GM12878 (cell line): ENCODE results near the gene ITFG1. TPM values are rescaled to one million over a fixed set of nuclear protein-coding genes. Genes with fewer than 3 reads are reported as not detected.

Source experiments
- ATAC-seq: fragments of 200-7000 bp; cut with Tn5 transposase; 3 replicates; pipeline ENCODE4 v1.9.1; 2020; ENCODE audit warnings: mild to moderate bottlenecking, moderate library complexity
- BruUV-seq: library from RNA; stranded (reverse); fragments of 400-500 nt; replicated peaks from 2 replicates; lab custom pipeline; 2021; lab: Mats Ljungman, UMichigan
- CTCF ChIA-PET: fragments of 300-600 bp; sonication (Branson Sonifier 250); formaldehyde crosslinking; extraction: SDS; loops from one replicate; lab custom pipeline; 2021; ENCODE audit warnings: inconsistent platforms; lab: Yijun Ruan, JAX
- POLR2A ChIA-PET: fragments of 350-600 bp; formaldehyde crosslinking; extraction: SDS; loops from one replicate; lab custom pipeline; 2021; ENCODE audit warnings: inconsistent platforms; lab: Charles Lee
- RAD21 ChIA-PET: fragments of 300-600 bp; sonication (Branson Sonifier 250); formaldehyde crosslinking; loops from one replicate; lab custom pipeline; 2023; ENCODE audit warnings: antibody characterized with exemption; ENCODE audit not compliant: unreplicated experiment; lab: Charles Lee
- SMC1A ChIA-PET: fragments of 300-600 bp; sonication (Branson Sonifier 250); formaldehyde crosslinking; loops from one replicate; lab custom pipeline; 2023; ENCODE audit not compliant: unreplicated experiment, uncharacterized antibody; lab: Charles Lee
- DNase-seq: peaks from one replicate; pipeline ENCODE4 v3.0.0-alpha.2; 2011; ENCODE audit warnings: low read depth, low spot score
- FAIRE-seq: peaks from 3 replicates; lab custom pipeline; 2011; peaks lifted over from hg19 to GRCh38; lab: Jason Lieb, UNC
- H2AFZ ChIP-seq: 2 replicates; pipeline ENCODE4 v1.6.0; 2011; ENCODE audit warnings: low read depth, low read length, control low read depth; ENCODE audit not compliant: control insufficient read depth
- H3K27ac ChIP-seq: 2 replicates; pipeline ENCODE4 v1.5.1; 2011; ENCODE audit warnings: control low read depth; ENCODE audit not compliant: control insufficient read depth, insufficient read depth
- H3K27me3 ChIP-seq, 2 experiments: replicated peaks in 1 of 2; 2 replicates each; pipeline versions ENCODE4 v1.6.0 to v1.6.1; 2011; ENCODE audit warnings: low read length in 1 of 2; ENCODE audit not compliant: control insufficient read depth in 2 of 2, insufficient read depth in 2 of 2
- H3K36me3 ChIP-seq, 2 experiments: 2 replicates each; pipeline ENCODE4 v1.5.1; 2011; ENCODE audit warnings: low read length in 1 of 2; ENCODE audit not compliant: control insufficient read depth in 2 of 2, insufficient read depth in 2 of 2
- H3K4me1 ChIP-seq: 2 replicates; pipeline ENCODE4 v1.6.1; 2011; ENCODE audit warnings: mild to moderate bottlenecking, low read length, moderate library complexity, mixed read lengths; ENCODE audit not compliant: control insufficient read depth, insufficient read depth
- H3K4me2 ChIP-seq: 2 replicates; pipeline ENCODE4 v1.6.0; 2011; ENCODE audit warnings: control low read depth; ENCODE audit not compliant: control insufficient read depth, insufficient read depth
- H3K4me3 ChIP-seq: fragments of 200-600 bp; sonication (generic); 2 replicates; pipeline ENCODE4 v1.5.1; 2016
- H3K79me2 ChIP-seq: 2 replicates; pipeline ENCODE4 v1.6.0; 2011; ENCODE audit warnings: low read length; ENCODE audit not compliant: control insufficient read depth, insufficient read depth
- H3K9ac ChIP-seq: 2 replicates; pipeline ENCODE4 v1.8.0; 2011; ENCODE audit warnings: low read length, control low read depth, mixed read lengths; ENCODE audit not compliant: control insufficient read depth, insufficient read depth
- H3K9me3 ChIP-seq: replicated peaks from 3 replicates; pipeline ENCODE4 v1.5.1; 2011; ENCODE audit warnings: mild to moderate bottlenecking, low read length; ENCODE audit not compliant: control insufficient read depth, insufficient read depth
- H4K20me1 ChIP-seq: 2 replicates; pipeline ENCODE4 v1.6.0; 2011; ENCODE audit not compliant: control insufficient read depth, insufficient read depth
- CREM ChIP-seq: IDR thresholded peaks from 2 replicates; pipeline ENCODE4 v1.6.1; 2014; ENCODE audit warnings: antibody characterized with exemption, low read depth
- ESRRA ChIP-seq: IDR thresholded peaks from 2 replicates; pipeline ENCODE4 v1.6.1; 2012; ENCODE audit warnings: mild to moderate bottlenecking, low read length, improper control_type of control experiment
- EZH2 ChIP-seq: IDR thresholded peaks from 2 replicates; pipeline ENCODE4 v1.6.1; 2012; ENCODE audit warnings: low read depth, mild to moderate bottlenecking, control low read depth, inconsistent platforms, low read length, borderline replicate concordance; ENCODE audit not compliant: control insufficient read depth
- KAT2A ChIP-seq: conservative IDR thresholded peaks from 2 replicates; pipeline ENCODE4 v1.6.1; 2011; ENCODE audit warnings: low read depth, low read length; ENCODE audit not compliant: control insufficient read depth
- PAX8 ChIP-seq: fragments of 450-650 bp; IDR thresholded peaks from 2 replicates; pipeline ENCODE4 v1.6.1; 2017; ENCODE audit warnings: mild to moderate bottlenecking, moderate library complexity
- POLR2AphosphoS5 ChIP-seq: IDR thresholded peaks from 2 replicates; pipeline ENCODE4 v1.6.1; 2011; ENCODE audit warnings: mild to moderate bottlenecking, low read length, inconsistent platforms
- RELA ChIP-seq: fragments of 450-650 bp; IDR thresholded peaks from 2 replicates; pipeline ENCODE4 v1.8.0; 2014; ENCODE audit warnings: borderline replicate concordance; ENCODE audit not compliant: partially characterized antibody
- SIX5 ChIP-seq: IDR thresholded peaks from 2 replicates; pipeline ENCODE4 v1.6.1; 2011; ENCODE audit warnings: mild to moderate bottlenecking, low read depth, low read length, moderate library complexity; ENCODE audit not compliant: severe bottlenecking
- SMAD1 ChIP-seq: fragments of 450-650 bp; IDR thresholded peaks from 2 replicates; pipeline ENCODE4 v1.6.1; 2018; ENCODE audit warnings: mild to moderate bottlenecking, low read depth; ENCODE audit not compliant: partially characterized antibody
- SMARCA5 ChIP-seq: fragments of 450-650 bp; IDR thresholded peaks from 2 replicates; pipeline ENCODE4 v1.6.1; 2017; ENCODE audit warnings: mild to moderate bottlenecking
- TARDBP ChIP-seq: IDR thresholded peaks from 2 replicates; pipeline ENCODE4 v1.6.1; 2016; ENCODE audit warnings: borderline replicate concordance
- WRNIP1 ChIP-seq: IDR thresholded peaks from 2 replicates; pipeline ENCODE4 v1.6.1; 2011; ENCODE audit warnings: low read depth, low read length, improper control_type of control experiment, borderline replicate concordance
- ZNF274 ChIP-seq: IDR thresholded peaks from one replicate; pipeline ENCODE4 v1.8.0; 2011; ENCODE audit not compliant: insufficient read length, insufficient read depth
- ZZZ3 ChIP-seq: IDR thresholded peaks from 2 replicates; pipeline ENCODE4 v1.6.1; 2011; ENCODE audit warnings: low read depth; ENCODE audit not compliant: control insufficient read depth, insufficient read length
- WGBS: methylation state at CpG from one replicate; pipeline ENCODE4 v1.1.6; 2016; ENCODE audit warnings: low lambda C conversion rate; ENCODE audit not compliant: insufficient replicate concordance, insufficient coverage; ENCODE audit errors: missing lambda C conversion rate; 5-methylcytosine and 5-hydroxymethylcytosine counted together
- in situ Hi-C: fragments of 300-500 bp; cut with MboI; formaldehyde crosslinking; loops from 9 replicates; pipeline ENCODE4 v1.14.3; 2018; ENCODE audit warnings: mixed read lengths
- intact Hi-C: fragments of 100-400 bp; cut with micrococcal nuclease; formaldehyde crosslinking; loops from one replicate; pipeline ENCODE4 v1.14.2; 2022; ENCODE audit not compliant: unreplicated experiment
- polyA plus RNA-seq, 11 experiments: library from polyadenylated mRNA; depleted of rRNA in 4 of 11; unstranded in 6 of 11; stranded (reverse) in 5 of 11; fragments of >200 nt; fragmentation: Nextera tagmentation in 4 of 11; fragmentation: Illumina TruSeq in 1 of 11; extraction: Ambion mirVana in 4 of 11; extraction: Trizol in 1 of 11; gene quantifications; 1 replicate in 1 of 11; 2 replicates in 10 of 11; pipeline versions ENCODE4 v1.2.1 to v1.2.3, GENCODE V29; 2011 to 2016; ENCODE audit warnings: inconsistent platforms in 2 of 11, missing spikeins in 2 of 11, low read depth in 1 of 11
- total RNA-seq, 4 experiments: library from RNA; depleted of rRNA in 3 of 4; stranded (reverse); fragments of >200 nt in 3 of 4; fragmentation: Illumina TruSeq in 1 of 4; extraction: Trizol in 1 of 4; gene quantifications; 2 replicates each; pipeline versions ENCODE4 v1.2.1 to v1.2.3, GENCODE V29; 2013 to 2021
- TF ChIP-seq, protein P1 (sequence below): fragments of 450-650 bp; formaldehyde crosslinking; IDR thresholded peaks from 2 replicates; pipeline ENCODE4 v1.5.0; 2022; ENCODE audit warnings: mild to moderate bottlenecking, missing genetic modification characterization
- TF ChIP-seq, protein P2 (sequence below): IDR thresholded peaks from 2 replicates; pipeline ENCODE4 v1.6.1; 2011; ENCODE audit warnings: mild to moderate bottlenecking, low read depth, low read length, moderate library complexity; ENCODE audit not compliant: insufficient replicate concordance
- TF ChIP-seq, protein P3 (sequence below): fragments of 150-350 bp; IDR thresholded peaks from 2 replicates; pipeline ENCODE4 v1.6.1; 2014; ENCODE audit warnings: mild to moderate bottlenecking, low read depth, low read length

ITFG1 gene
- total and polyA plus RNA-seq, 10 of the 15 experiments (the other 5 are each of a cell fraction or from before 2014, with no cell fraction given) = 9.3 to 56.3 (median 28.6) TPM

DNA sequence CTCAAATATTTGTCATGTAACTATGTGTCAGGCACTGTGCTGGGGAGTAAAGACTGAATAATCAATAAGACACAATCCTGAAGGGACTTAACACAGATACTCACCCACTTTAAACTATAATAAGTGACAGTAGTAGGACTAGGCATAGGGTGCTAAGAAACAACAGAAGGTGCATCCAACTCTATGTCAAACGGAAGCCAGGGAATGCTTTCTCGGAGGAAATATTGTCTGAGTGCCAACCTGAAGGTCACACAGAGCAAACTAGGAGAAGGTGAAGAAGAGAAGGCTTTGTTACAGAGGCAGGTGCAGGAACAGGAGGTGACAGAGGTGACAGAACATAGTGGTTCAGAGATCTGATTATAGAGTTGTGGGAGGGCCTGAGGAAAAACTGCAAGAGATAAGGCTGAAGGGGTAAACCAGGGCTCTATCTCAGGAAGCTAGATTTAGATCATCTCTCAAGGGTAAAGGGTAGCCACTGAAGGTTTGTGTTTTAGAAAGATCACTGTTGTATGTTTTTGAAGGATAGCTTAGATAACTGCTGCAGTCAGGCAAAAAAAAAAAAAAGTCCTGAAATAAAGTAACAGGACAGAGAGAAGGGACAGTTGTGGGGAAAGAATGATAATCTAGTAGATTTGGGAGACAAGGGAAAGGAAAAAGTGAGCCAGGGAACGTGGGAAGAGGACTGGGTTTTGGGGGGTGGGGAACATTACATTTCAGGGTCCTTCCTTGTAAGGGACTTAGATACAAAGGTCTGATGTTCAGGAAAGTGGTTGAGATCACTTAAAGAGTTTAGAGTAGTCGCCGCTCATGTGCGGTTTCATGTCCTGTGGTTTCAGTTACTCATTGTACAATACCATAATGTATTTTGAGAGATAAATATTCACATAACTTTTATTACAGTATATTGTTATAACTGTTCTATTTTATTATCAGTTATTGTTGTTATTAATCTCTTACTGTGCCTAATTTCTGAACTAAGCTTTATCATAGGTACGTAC is 231.5 kb downstream of the ITFG1 start:
- Histone ChIP-seq H3K4me2 (no peak overlapping the region), H3K36me3 (no peaks in the 10 kb centered on the region), H3K9ac (no peak overlapping the region), H3K27me3 (no peaks in the 10 kb centered on the region), H3K27ac (no peak overlapping the region), H2AFZ (no peak overlapping the region), H4K20me1 (no peaks in the 10 kb centered on the region), H3K4me1 (no peaks in the 10 kb centered on the region), H3K4me3 (no peak overlapping the region), H3K9me3 (no peaks in the 10 kb centered on the region), H3K79me2 (no peaks in the 10 kb centered on the region)
- intact Hi-C loops (no loop called here), in situ Hi-C loops (no loop called here)
- ChIA-PET SMC1A (interaction anchor here (0.6 to 1.3 kb wide), 2 partner anchors 9 to 24 kb away, joined by 3 to 4 read pairs; no protein-coding TSS in a partner anchor), CTCF (interaction anchor here (0.7 to 1.4 kb wide), 5 partner anchors 11 to 209 kb away, joined by 3 to 4 read pairs (median 3); no protein-coding TSS in a partner anchor), RAD21 (interaction anchor here (0.6 kb wide), 1 partner anchor 151 kb away, joined by 3 read pairs; no protein-coding TSS in a partner anchor), POLR2A (no interaction called here)
- no TSS peak for BruUV-seq
- 81% methylated on average over 7 of the region's 7 CpGs for WGBS
- no peak for FAIRE-seq
- DNase-seq = no peak
- TF ChIP-seq WRNIP1 (no peak), SMARCA5 (no peak), ESRRA (no peak), RELA (no peak), PAX8 (no peak), POLR2AphosphoS5 (no peak), TARDBP (no peak), ZNF274 (no peak), SIX5 (no peak), CREM (no peak), ZZZ3 (no peak), KAT2A (no peak), EZH2 (no peak), SMAD1 (no peak)
- TF ChIP-seq, protein P1, sequence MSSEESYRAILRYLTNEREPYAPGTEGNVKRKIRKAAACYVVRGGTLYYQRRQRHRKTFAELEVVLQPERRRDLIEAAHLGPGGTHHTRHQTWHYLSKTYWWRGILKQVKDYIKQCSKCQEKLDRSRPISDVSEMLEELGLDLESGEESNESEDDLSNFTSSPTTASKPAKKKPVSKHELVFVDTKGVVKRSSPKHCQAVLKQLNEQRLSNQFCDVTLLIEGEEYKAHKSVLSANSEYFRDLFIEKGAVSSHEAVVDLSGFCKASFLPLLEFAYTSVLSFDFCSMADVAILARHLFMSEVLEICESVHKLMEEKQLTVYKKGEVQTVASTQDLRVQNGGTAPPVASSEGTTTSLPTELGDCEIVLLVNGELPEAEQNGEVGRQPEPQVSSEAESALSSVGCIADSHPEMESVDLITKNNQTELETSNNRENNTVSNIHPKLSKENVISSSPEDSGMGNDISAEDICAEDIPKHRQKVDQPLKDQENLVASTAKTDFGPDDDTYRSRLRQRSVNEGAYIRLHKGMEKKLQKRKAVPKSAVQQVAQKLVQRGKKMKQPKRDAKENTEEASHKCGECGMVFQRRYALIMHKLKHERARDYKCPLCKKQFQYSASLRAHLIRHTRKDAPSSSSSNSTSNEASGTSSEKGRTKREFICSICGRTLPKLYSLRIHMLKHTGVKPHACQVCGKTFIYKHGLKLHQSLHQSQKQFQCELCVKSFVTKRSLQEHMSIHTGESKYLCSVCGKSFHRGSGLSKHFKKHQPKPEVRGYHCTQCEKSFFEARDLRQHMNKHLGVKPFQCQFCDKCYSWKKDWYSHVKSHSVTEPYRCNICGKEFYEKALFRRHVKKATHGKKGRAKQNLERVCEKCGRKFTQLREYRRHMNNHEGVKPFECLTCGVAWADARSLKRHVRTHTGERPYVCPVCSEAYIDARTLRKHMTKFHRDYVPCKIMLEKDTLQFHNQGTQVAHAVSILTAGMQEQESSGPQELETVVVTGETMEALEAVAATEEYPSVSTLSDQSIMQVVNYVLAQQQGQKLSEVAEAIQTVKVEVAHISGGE (CRISPR knock-in tag) = no peak
- TF ChIP-seq, protein P2, sequence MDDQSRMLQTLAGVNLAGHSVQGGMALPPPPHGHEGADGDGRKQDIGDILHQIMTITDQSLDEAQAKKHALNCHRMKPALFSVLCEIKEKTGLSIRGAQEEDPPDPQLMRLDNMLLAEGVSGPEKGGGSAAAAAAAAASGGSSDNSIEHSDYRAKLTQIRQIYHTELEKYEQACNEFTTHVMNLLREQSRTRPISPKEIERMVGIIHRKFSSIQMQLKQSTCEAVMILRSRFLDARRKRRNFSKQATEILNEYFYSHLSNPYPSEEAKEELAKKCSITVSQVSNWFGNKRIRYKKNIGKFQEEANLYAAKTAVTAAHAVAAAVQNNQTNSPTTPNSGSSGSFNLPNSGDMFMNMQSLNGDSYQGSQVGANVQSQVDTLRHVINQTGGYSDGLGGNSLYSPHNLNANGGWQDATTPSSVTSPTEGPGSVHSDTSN = no peak
- TF ChIP-seq, protein P3, sequence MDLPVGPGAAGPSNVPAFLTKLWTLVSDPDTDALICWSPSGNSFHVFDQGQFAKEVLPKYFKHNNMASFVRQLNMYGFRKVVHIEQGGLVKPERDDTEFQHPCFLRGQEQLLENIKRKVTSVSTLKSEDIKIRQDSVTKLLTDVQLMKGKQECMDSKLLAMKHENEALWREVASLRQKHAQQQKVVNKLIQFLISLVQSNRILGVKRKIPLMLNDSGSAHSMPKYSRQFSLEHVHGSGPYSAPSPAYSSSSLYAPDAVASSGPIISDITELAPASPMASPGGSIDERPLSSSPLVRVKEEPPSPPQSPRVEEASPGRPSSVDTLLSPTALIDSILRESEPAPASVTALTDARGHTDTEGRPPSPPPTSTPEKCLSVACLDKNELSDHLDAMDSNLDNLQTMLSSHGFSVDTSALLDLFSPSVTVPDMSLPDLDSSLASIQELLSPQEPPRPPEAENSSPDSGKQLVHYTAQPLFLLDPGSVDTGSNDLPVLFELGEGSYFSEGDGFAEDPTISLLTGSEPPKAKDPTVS = no peak
- no peak for ATAC-seq
